Activated CD4-positive, alpha-beta T cell treated with anti-CD3 and anti-CD28 coated beads, Interleukin-2, amount 10 ng/mL, durations not matched to agents 7 days and 5 days (primary cell): Measurements from ENCODE around the gene NOTCH1. TPM values are rescaled to one million over a fixed set of nuclear protein-coding genes. Genes with fewer than 3 reads are reported as not detected.

Experiments used
- CTCF ChIA-PET: fragments of 350-600 bp; sonication (Branson Sonifier 250); formaldehyde crosslinking; loops from one replicate; lab custom pipeline; 2021; ENCODE audit warnings: antibody characterized with exemption; lab: Charles Lee
- POLR2A ChIA-PET: fragments of 350-600 bp; sonication (Branson Sonifier 250); formaldehyde crosslinking; loops from one replicate; lab custom pipeline; 2021; ENCODE audit warnings: antibody characterized with exemption; lab: Charles Lee
- DNase-seq: peaks from one replicate; pipeline ENCODE4 v3.0.0-alpha.2; 2020
- H3K27ac Mint-ChIP-seq: one replicate; pipeline ENCODE4 v1.8.0; 2021; ENCODE audit warnings: mild to moderate bottlenecking, moderate library complexity, mixed read lengths
- H3K27me3 Mint-ChIP-seq: one replicate; pipeline ENCODE4 v1.8.0; 2021; ENCODE audit warnings: mixed read lengths
- H3K36me3 Mint-ChIP-seq: one replicate; pipeline ENCODE4 v1.8.0; 2021; ENCODE audit warnings: low read depth, mixed read lengths
- H3K4me1 Mint-ChIP-seq: one replicate; pipeline ENCODE4 v1.8.0; 2021; ENCODE audit warnings: mixed read lengths
- H3K4me3 Mint-ChIP-seq: one replicate; pipeline ENCODE4 v1.8.0; 2021; ENCODE audit warnings: mild to moderate bottlenecking, moderate library complexity, mixed read lengths
- H3K9me3 Mint-ChIP-seq: one replicate; pipeline ENCODE4 v1.8.0; 2021; ENCODE audit warnings: mixed read lengths
- total RNA-seq, 2 experiments: library from RNA; stranded (reverse); gene quantifications; one replicate each; pipeline ENCODE4 v1.2.3, GENCODE V29; 2021

NOTCH1 gene
- total RNA-seq, 2 experiments from 2014 or later: 73.6 to 74.4 TPM

- H3K4me1 Mint-ChIP-seq: peaks cover 8% of the 10 kb centered on the region
- H3K4me3 Mint-ChIP-seq: no peak overlapping the region
- ChIA-PET POLR2A (no interaction called here), CTCF (interaction anchor here (1.2 to 4.0 kb wide), 8 partner anchors 17 to 227 kb away, joined by 4 to 19 read pairs (median 6); no protein-coding TSS in a partner anchor)
- peaks cover 2% of the 10 kb centered on the region for H3K36me3 Mint-ChIP-seq
- H3K27me3 Mint-ChIP-seq: no peaks in the 10 kb centered on the region
- H3K9me3 Mint-ChIP-seq: no peaks in the 10 kb centered on the region
- DNase-seq: no peak
- H3K27ac Mint-ChIP-seq: no peak overlapping the region
These were observed 58.8 kb downstream of the NOTCH1 start for GRCh38 chr9:136486823-136487620.

GRCh38 chr9:136486131-136486530 lies 59.7 kb downstream of the NOTCH1 start:
- H3K36me3 Mint-ChIP-seq: peaks cover 5% of the 10 kb centered on the region
- H3K27me3 Mint-ChIP-seq: no peaks in the 10 kb centered on the region
- H3K27ac Mint-ChIP-seq: no peak overlapping the region
- peaks cover 17% of the 10 kb centered on the region for H3K4me1 Mint-ChIP-seq
- POLR2A ChIA-PET: no interaction called here
- H3K9me3 Mint-ChIP-seq: no peaks in the 10 kb centered on the region
- DNase-seq: no peak
- H3K4me3 Mint-ChIP-seq: no peak overlapping the region
- CTCF ChIA-PET: interaction anchor here (0.5 to 4.0 kb wide), 14 partner anchors 18 to 187 kb away, joined by 3 to 19 read pairs (median 4); no protein-coding TSS in a partner anchor

GRCh38 chr9:136485049-136486045 lies 60.5 kb downstream of the NOTCH1 start:
- ChIA-PET POLR2A (no interaction called here), CTCF (interaction anchor here (0.8 to 4.0 kb wide), 18 partner anchors 9 to 187 kb away, joined by 3 to 19 read pairs (median 5); no protein-coding TSS in a partner anchor)
- Mint-ChIP-seq H3K27ac (peak overlapping the region; percentile 42), H3K4me3 (peak overlapping the region; percentile 56), H3K4me1 (peaks cover 21% of the 10 kb centered on the region), H3K27me3 (no peaks in the 10 kb centered on the region), H3K36me3 (peaks cover 5% of the 10 kb centered on the region), H3K9me3 (no peaks in the 10 kb centered on the region)
- DNase-seq: peak; percentile 87

- H3K27me3 Mint-ChIP-seq: no peaks in the 10 kb centered on the region
- H3K27ac Mint-ChIP-seq: peak overlapping the region; percentile 42
- no peaks in the 10 kb centered on the region for H3K9me3 Mint-ChIP-seq
- peaks cover 27% of the 10 kb centered on the region for H3K4me1 Mint-ChIP-seq
- H3K36me3 Mint-ChIP-seq: peaks cover 8% of the 10 kb centered on the region
- DNase-seq: no peak
- peak overlapping the region; percentile 56 for H3K4me3 Mint-ChIP-seq
- ChIA-PET CTCF (interaction anchor here (0.9 to 4.0 kb wide), 15 partner anchors 10 to 187 kb away, joined by 3 to 19 read pairs (median 5); no protein-coding TSS in a partner anchor), POLR2A (no interaction called here)
These were observed 61.4 kb downstream of the NOTCH1 start for GRCh38 chr9:136484153-136485048.

- Mint-ChIP-seq H3K27ac (peak overlapping the region; percentile 100), H3K4me3 (peak overlapping the region; percentile 97), H3K27me3 (no peaks in the 10 kb centered on the region), H3K36me3 (peaks cover 10% of the 10 kb centered on the region), H3K4me1 (peaks cover 27% of the 10 kb centered on the region), H3K9me3 (no peaks in the 10 kb centered on the region)
- ChIA-PET CTCF (interaction anchor here (0.8 to 4.0 kb wide), 6 partner anchors 19 to 162 kb away, joined by 3 to 19 read pairs (median 6); no protein-coding TSS in a partner anchor), POLR2A (no interaction called here)
- peak; percentile 93 for DNase-seq
These were observed 62.2 kb downstream of the NOTCH1 start for GRCh38 chr9:136483589-136484152.

- peak within 1 kb of the TSS; percentile 100 for H3K27ac Mint-ChIP-seq
- peak; percentile 99 for DNase-seq
- H3K4me1 Mint-ChIP-seq: peaks cover 27% of the 10 kb centered on the region
- CTCF ChIA-PET: interaction anchor here (0.8 to 4.0 kb wide), 5 partner anchors 18 to 163 kb away, joined by 3 to 19 read pairs (median 5); no protein-coding TSS in a partner anchor
- POLR2A ChIA-PET: no interaction called here
- no peaks in the 10 kb centered on the region for H3K27me3 Mint-ChIP-seq
- no peaks in the 10 kb centered on the region for H3K9me3 Mint-ChIP-seq
- peaks cover 13% of the 10 kb centered on the region for H3K36me3 Mint-ChIP-seq
- H3K4me3 Mint-ChIP-seq: peak within 1 kb of the TSS; percentile 97
These were observed 62.9 kb downstream of the NOTCH1 start, which contains the start of gene SEC16A for GRCh38 chr9:136482793-136483588. Gene SEC16A (minus strand): TSS chr9:136483040. CDS start chr9:136477615, 5,425 bp downstream.

GRCh38 chr9:136482046-136482792 lies 63.6 kb downstream of the NOTCH1 start:
- no peaks in the 10 kb centered on the region for H3K27me3 Mint-ChIP-seq
- CTCF ChIA-PET: no interaction called here
- no peaks in the 10 kb centered on the region for H3K9me3 Mint-ChIP-seq
- peak; percentile 40 for DNase-seq
- H3K4me1 Mint-ChIP-seq: peaks cover 27% of the 10 kb centered on the region
- H3K27ac Mint-ChIP-seq: peak overlapping the region; percentile 100
- peak overlapping the region; percentile 97 for H3K4me3 Mint-ChIP-seq
- H3K36me3 Mint-ChIP-seq: peaks cover 19% of the 10 kb centered on the region
- POLR2A ChIA-PET: no interaction called here

GRCh38 chr9:136481558-136481957 lies 64.3 kb downstream of the NOTCH1 start:
- Mint-ChIP-seq H3K36me3 (peaks cover 23% of the 10 kb centered on the region), H3K27me3 (no peaks in the 10 kb centered on the region)

GRCh38 chr9:136476369-136477150 lies 69.3 kb downstream of the NOTCH1 start:
- H3K27me3 Mint-ChIP-seq: no peaks in the 10 kb centered on the region
- CTCF ChIA-PET: no interaction called here
- H3K9me3 Mint-ChIP-seq: no peaks in the 10 kb centered on the region
- no peak for DNase-seq
- peaks cover 14% of the 10 kb centered on the region for H3K4me1 Mint-ChIP-seq
- H3K4me3 Mint-ChIP-seq: no peak overlapping the region
- no peak overlapping the region for H3K27ac Mint-ChIP-seq
- POLR2A ChIA-PET: no interaction called here
- peaks cover 36% of the 10 kb centered on the region for H3K36me3 Mint-ChIP-seq

More at GRCh38 chr9:136481558-136481957, 64.3 kb downstream of the NOTCH1 start:
- DNase-seq: peak; percentile 14
- Mint-ChIP-seq H3K4me3 (peak overlapping the region; percentile 97), H3K4me1 (peaks cover 27% of the 10 kb centered on the region), H3K9me3 (no peaks in the 10 kb centered on the region), H3K27ac (peak overlapping the region; percentile 100)
- ChIA-PET CTCF (interaction anchor here (1.1 kb wide), 1 partner anchor 11 kb away, joined by 5 read pairs; no protein-coding TSS in a partner anchor), POLR2A (no interaction called here)
